ENCODE data around the gene SYT1.

- TF ChIP-seq POLR2A (IDR thresholded peaks at IDR 0.05) (no peak), CTCF (IDR thresholded peaks at IDR 0.05) (no peak)
Observed at GRCh38 chr12:79482921-79483320, 618.3 kb downstream of the SYT1 start.

All from prostate gland (tissue), 2 donors.